Measurements from ENCODE around the gene TMEM178B. TPM values are rescaled to one million over a fixed set of nuclear protein-coding genes. Genes with fewer than 3 reads are reported as not detected.
"Not testable (repeated sequence)": the region's sequence is repeated elsewhere in the genome, so short reads cannot be mapped to it uniquely, and the experiment has no call there.

TMEM178B gene
- total and polyA plus RNA-seq, 10 of the 15 experiments (the other 5 are each of a cell fraction or from before 2014, with no cell fraction given) = 0.01 to 1.1 (median 0.04) TPM; not detected in 2

DNA sequence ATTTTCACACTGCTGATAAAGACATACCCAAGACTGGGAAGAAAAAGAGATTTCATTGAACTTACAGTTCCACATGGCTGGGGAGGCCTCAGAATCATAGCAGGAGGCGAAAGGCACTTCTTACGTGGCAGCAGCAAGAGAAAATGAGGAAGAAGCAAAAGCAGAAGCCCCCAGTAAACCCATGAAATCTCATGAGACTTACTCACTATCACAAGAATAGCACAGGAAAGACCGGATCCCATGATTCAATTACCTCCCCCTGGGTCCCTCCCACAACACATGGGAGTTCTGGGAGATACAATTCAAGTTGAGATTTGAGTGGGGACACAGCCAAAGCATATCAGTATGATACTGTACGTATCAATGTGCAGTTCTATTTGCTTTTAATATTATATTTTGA lies 121.9 kb downstream of the TMEM178B start:
- BruUV-seq (replicated peaks); H3K36me3 ChIP-seq (ENCODE audit: control insufficient read depth in 2 of 2, insufficient read depth in 2 of 2, low read length in 1 of 2); H3K4me2 ChIP-seq (ENCODE audit: control insufficient read depth, insufficient read depth); RAD21 ChIA-PET (ENCODE audit: unreplicated experiment); H3K9me3 ChIP-seq (replicated peaks; ENCODE audit: control insufficient read depth, insufficient read depth, low read length); H3K27ac ChIP-seq (ENCODE audit: control insufficient read depth, insufficient read depth); H3K79me2 ChIP-seq (ENCODE audit: control insufficient read depth, insufficient read depth, low read length); H3K4me3 ChIP-seq; intact Hi-C loops (cut with micrococcal nuclease; ENCODE audit: unreplicated experiment); in situ Hi-C loops (cut with MboI); POLR2A ChIA-PET; H2AFZ ChIP-seq (ENCODE audit: control insufficient read depth, low read depth, low read length); FAIRE-seq; DNase-seq (ENCODE audit: low read depth, low spot score); H3K4me1 ChIP-seq (ENCODE audit: control insufficient read depth, insufficient read depth, low read length); ATAC-seq; H3K27me3 ChIP-seq (replicated peaks in 1 of 2; ENCODE audit: control insufficient read depth in 2 of 2, insufficient read depth in 2 of 2, low read length in 1 of 2); H4K20me1 ChIP-seq (ENCODE audit: control insufficient read depth, insufficient read depth); H3K9ac ChIP-seq (ENCODE audit: control insufficient read depth, insufficient read depth, low read length): not testable (repeated sequence)
- ChIA-PET CTCF (interaction anchor here (1.3 kb wide), 1 partner anchor 9 kb away, joined by 4 read pairs; no protein-coding TSS in a partner anchor), SMC1A (ENCODE audit: uncharacterized antibody, unreplicated experiment) (interaction anchor here (1.0 kb wide), 1 partner anchor 18 kb away, joined by 3 read pairs; no protein-coding TSS in a partner anchor)
- WGBS (ENCODE audit: insufficient coverage, insufficient replicate concordance, low lambda C conversion rate, missing lambda C conversion rate) = 28% methylated on average over 4 of the region's 4 CpGs
- TF ChIP-seq SPI1 (IDR thresholded peaks at IDR 0.05; ENCODE audit: borderline replicate concordance, insufficient read depth, low read depth, low read length) (peak; percentile 51; the same call in 1 of the 2 replicates), MEF2B (IDR thresholded peaks at IDR 0.05; ENCODE audit: partially characterized antibody, poor library complexity, severe bottlenecking) (peak; percentile 75), JUNB (IDR thresholded peaks at IDR 0.05) (peak; percentile 37; the same call in 1 of the 2 replicates)

DNA sequence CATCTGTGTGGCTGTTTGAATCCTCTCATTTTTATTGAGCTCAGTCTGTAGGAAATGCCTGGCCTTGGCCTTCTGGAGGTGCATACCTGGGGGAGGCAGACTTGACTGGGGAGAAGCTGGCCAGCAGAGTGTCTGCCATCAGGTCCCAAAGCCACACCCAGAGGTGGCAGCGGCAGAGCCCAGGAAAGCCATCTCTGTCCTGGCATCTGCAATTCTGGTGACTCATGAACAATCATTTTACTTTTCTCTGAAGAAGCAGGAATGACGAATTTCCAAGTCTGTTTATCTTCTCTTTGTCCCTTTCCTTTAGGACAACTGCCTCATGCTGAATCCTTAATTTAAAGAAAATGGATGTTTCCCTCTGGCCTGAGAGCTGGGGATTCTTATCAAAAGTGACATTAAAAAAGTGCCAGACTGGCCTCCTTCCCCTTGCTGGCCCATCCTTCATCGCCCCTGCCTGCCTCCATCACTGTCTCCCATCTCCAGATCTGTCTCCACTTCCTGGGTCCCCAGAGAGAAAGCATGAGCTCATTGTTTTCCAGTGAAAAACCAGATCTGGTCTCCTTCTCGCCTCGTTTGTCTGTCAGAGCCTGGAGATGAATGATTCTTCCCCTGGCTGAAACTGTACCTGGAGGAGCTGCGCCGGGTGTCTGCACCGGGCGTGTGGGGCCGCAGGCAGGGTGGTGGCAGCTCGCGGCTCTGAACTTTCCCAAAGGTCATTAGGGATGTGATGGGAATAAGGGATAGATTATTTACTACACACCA lies 124.5 kb downstream of the TMEM178B start:
- ChIA-PET POLR2A (no interaction called here), SMC1A (ENCODE audit: uncharacterized antibody, unreplicated experiment) (interaction anchor here (0.7 to 1.1 kb wide), 2 partner anchors 28 to 78 kb away, joined by 3 read pairs; no protein-coding TSS in a partner anchor), RAD21 (ENCODE audit: unreplicated experiment) (interaction anchor here (1.0 kb wide), 1 partner anchor 77 kb away, joined by 3 read pairs; no protein-coding TSS in a partner anchor), CTCF (interaction anchor here (1.2 kb wide), 1 partner anchor 69 kb away, joined by 3 read pairs; no protein-coding TSS in a partner anchor)
- DNase-seq (ENCODE audit: low read depth, low spot score) (no peak), FAIRE-seq (no peak), ATAC-seq (no peak)
- Histone ChIP-seq H3K9me3 (replicated peaks; ENCODE audit: control insufficient read depth, insufficient read depth, low read length) (peaks cover 4% of the 10 kb centered on the region; the same call in 2 of the 3 replicates), H3K36me3 (ENCODE audit: control insufficient read depth in 2 of 2, insufficient read depth in 2 of 2, low read length in 1 of 2) (no peaks in the 10 kb centered on the region), H2AFZ (ENCODE audit: control insufficient read depth, low read depth, low read length) (no peak overlapping the region), H3K27ac (ENCODE audit: control insufficient read depth, insufficient read depth) (no peak overlapping the region), H3K79me2 (ENCODE audit: control insufficient read depth, insufficient read depth, low read length) (no peaks in the 10 kb centered on the region), H3K4me1 (ENCODE audit: control insufficient read depth, insufficient read depth, low read length) (no peaks in the 10 kb centered on the region), H3K4me3 (no peak overlapping the region), H3K4me2 (ENCODE audit: control insufficient read depth, insufficient read depth) (no peak overlapping the region), H3K9ac (ENCODE audit: control insufficient read depth, insufficient read depth, low read length) (no peak overlapping the region), H3K27me3 (replicated peaks in 1 of 2; ENCODE audit: control insufficient read depth in 2 of 2, insufficient read depth in 2 of 2, low read length in 1 of 2) (no peaks in the 10 kb centered on the region), H4K20me1 (ENCODE audit: control insufficient read depth, insufficient read depth) (no peaks in the 10 kb centered on the region)
- in situ Hi-C loops (cut with MboI) = no loop called here
- no TSS peak for BruUV-seq (replicated peaks)
- intact Hi-C loops (cut with micrococcal nuclease; ENCODE audit: unreplicated experiment) = no loop called here
- 66% methylated on average over 12 of the region's 12 CpGs for WGBS (ENCODE audit: insufficient coverage, insufficient replicate concordance, low lambda C conversion rate, missing lambda C conversion rate)
- no peak for TF ChIP-seq EP300 (IDR thresholded peaks at IDR 0.05; ENCODE audit: borderline replicate concordance in 1 of 2, control insufficient read depth in 1 of 2, low read depth in 2 of 2, low read length in 2 of 2)
- TF ChIP-seq CBFB (IDR thresholded peaks at IDR 0.05; ENCODE audit: low read depth) = no peak
- TF ChIP-seq ATF7 (IDR thresholded peaks at IDR 0.05; ENCODE audit: low read depth) = no peak
- TF ChIP-seq IRF4 (IDR thresholded peaks at IDR 0.05; ENCODE audit: low read depth, low read length) = no peak
- no peak for TF ChIP-seq SREBF1 (IDR thresholded peaks at IDR 0.05; ENCODE audit: low read length)
- no peak for TF ChIP-seq MTA3 (IDR thresholded peaks at IDR 0.05; ENCODE audit: borderline replicate concordance, low read length)
- TF ChIP-seq, protein P1, sequence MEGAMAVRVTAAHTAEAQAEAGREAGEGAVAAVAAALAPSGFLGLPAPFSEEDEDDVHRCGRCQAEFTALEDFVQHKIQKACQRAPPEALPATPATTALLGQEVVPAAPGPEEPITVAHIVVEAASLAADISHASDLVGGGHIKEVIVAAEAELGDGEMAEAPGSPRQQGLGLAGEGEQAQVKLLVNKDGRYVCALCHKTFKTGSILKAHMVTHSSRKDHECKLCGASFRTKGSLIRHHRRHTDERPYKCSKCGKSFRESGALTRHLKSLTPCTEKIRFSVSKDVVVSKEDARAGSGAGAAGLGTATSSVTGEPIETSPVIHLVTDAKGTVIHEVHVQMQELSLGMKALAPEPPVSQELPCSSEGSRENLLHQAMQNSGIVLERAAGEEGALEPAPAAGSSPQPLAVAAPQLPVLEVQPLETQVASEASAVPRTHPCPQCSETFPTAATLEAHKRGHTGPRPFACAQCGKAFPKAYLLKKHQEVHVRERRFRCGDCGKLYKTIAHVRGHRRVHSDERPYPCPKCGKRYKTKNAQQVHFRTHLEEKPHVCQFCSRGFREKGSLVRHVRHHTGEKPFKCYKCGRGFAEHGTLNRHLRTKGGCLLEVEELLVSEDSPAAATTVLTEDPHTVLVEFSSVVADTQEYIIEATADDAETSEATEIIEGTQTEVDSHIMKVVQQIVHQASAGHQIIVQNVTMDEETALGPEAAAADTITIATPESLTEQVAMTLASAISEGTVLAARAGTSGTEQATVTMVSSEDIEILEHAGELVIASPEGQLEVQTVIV (IDR thresholded peaks at IDR 0.05; ENCODE audit: borderline replicate concordance, partially characterized antibody) = no peak
- TF ChIP-seq POU2F2 (IDR thresholded peaks at IDR 0.05; ENCODE audit: borderline replicate concordance, low read depth, low read length) = no peak
- TF ChIP-seq SRF (IDR thresholded peaks at IDR 0.05; ENCODE audit: low read depth in 2 of 2, low read length in 2 of 2) = no peak
- TF ChIP-seq TCF7 (IDR thresholded peaks at IDR 0.05; ENCODE audit: borderline replicate concordance) = no peak
- no peak for TF ChIP-seq MXI1 (IDR thresholded peaks at IDR 0.05; ENCODE audit: low read depth, low read length)
- no peak for TF ChIP-seq PAX5 (IDR thresholded peaks at IDR 0.05; ENCODE audit: borderline replicate concordance, low read depth, low read length)

Measured in GM12878 (cell line).